SU-DHL-6 (cell line): ENCODE data around the gene THAP12.

ENCODE experiments used
- CTCF ChIP-seq: fragments of 200-600 bp; sonication (generic); IDR thresholded peaks from one replicate; pipeline ENCODE4 v1.5.1; 2017; ENCODE audit warnings: antibody characterized with exemption, mild to moderate bottlenecking, low read length, moderate library complexity; ENCODE audit not compliant: insufficient read depth, poor library complexity, severe bottlenecking
- EZH2phosphoT487 ChIP-seq: fragments of 200-600 bp; sonication (generic), shearing (Covaris generic); conservative IDR thresholded peaks from 2 replicates; pipeline ENCODE4 v1.6.1; 2018; ENCODE audit warnings: mild to moderate bottlenecking, antibody characterized with exemption, low read length, moderate library complexity, mixed read lengths

- TF ChIP-seq CTCF (no peak), EZH2phosphoT487 (no peak)
These were observed 4.0 kb downstream of the THAP12 start for GRCh38 chr11:76376746-76377558.
